Measurements from ENCODE around the gene SERPINB13.
"Not testable (repeated sequence)": the region's sequence is repeated elsewhere in the genome, so short reads cannot be mapped to it uniquely, and the experiment has no call there.

The SERPINB13 gene

DNA sequence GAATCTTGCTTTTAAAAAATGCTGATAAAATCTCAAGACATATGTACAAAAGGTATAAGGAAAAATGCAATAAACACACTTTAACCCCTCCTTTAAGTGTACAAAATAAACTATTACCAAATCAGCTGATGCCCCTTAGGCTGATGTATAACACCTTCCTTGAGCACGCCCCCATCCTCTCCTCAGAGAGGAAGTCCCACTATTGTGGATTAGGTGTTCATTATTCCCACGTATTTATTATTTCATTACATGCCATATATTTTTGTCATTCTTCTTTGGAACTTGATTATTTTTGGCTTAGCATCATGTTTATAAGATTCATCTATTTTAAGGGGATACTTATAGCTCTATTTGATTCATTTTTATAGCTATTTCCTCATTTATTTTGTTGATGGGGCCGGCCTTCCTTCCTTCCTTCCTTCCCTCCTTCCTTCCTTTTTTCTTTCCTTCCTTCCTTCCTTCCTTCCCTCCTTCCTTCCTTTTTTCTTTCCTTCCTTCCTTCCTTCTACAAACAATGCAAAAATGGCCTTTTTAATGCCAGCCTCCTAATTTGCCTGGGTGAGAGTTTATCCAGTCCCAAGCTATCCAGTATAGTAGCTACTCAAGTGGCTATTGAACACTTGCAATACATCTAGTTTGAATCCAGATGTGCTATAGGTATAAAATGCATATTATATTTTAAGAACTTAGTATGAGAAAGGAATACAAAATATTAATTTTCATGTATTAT, 4.0 kb downstream of the SERPINB13 start:
- no peak for DNase-seq

DNA sequence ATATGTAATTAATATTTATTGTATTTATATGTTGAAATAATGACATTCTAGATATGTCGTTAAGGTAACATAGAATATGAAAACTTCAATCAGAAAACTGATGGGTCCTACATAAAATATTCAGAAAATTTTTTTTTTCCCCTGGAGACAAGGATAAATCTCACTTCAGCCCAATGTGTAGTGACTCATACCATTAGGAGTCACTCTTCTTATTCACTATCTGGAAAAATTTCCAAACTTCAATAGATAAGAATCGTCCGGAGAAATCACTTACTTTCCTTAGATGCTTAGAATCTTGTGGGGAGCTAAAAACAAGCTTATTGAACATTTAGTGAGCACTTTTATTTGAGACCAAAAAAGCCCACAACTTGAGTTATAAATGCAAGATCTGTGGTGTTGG, 4.6 kb downstream of the SERPINB13 start:
- DNase-seq, result no peak

DNA sequence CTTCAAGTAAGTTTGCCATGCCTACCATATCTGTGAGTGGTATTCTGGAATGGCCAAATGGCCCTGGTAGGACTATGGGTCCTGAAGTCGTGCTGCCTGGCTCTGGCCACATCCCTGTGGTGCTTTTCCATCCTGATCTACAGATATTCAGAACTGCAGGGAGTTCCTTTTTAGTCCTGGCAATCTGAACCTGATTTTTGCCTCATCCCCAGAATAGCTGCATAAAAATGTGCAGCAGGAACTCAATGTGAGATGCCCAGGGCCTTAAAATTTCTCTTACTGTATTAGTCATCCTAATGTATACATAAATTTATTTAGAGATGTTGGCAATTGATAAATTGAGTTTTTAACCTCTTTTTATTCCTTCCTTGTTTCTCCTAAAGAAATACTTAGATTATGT, 5.3 kb downstream of the SERPINB13 start:
- no peak for DNase-seq

DNA sequence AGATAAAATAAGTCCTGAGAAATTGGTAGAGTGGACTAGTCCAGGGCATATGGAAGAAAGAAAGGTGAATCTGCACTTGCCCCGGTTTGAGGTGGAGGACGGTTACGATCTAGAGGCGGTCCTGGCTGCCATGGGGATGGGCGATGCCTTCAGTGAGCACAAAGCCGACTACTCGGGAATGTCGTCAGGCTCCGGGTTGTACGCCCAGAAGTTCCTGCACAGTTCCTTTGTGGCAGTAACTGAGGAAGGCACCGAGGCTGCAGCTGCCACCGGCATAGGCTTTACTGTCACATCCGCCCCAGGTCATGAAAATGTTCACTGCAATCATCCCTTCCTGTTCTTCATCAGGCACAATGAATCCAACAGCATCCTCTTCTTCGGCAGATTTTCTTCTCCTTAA, 9.8 kb downstream of the SERPINB13 start:
- DNase-seq, result no peak

DNA sequence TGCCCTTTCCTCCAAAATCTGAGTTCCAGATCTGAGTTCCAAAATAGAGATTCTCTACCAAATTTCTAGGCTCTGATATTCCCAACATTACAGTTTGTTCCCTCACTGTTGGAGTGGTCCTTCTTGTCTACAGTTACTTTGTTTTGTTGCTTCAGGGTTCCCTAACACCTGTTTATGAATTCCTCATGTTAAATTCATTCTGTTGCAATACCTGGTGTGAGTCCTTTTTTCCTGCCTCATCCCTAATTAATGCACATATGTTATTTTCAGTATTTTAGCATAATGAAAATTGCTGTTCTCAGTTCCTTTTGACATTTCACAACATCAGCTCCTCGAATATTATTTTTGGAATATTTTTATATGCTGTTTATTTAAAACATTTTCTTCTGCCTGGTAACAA, 16.2 kb downstream of the SERPINB13 start:
- DNase-seq, result no peak

DNA sequence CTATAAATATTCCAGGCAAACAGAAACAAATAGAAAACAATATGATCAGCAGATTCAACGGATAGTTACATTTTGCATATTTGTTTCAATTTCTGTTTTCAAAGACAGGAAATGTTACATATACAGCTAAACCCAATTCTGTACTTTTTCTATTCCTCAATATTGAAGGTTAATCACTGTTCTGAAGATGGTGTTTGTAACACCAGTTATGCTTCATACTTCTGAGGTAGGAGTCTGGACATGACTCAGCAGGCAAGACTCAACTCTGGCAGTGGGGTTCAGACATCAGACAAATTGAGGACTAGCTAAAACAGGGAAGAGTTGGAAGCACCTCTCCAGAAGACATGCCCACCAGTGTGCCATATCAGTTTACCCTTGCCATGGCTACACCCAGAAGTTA, 16.6 kb downstream of the SERPINB13 start:
- no peak for DNase-seq

DNA sequence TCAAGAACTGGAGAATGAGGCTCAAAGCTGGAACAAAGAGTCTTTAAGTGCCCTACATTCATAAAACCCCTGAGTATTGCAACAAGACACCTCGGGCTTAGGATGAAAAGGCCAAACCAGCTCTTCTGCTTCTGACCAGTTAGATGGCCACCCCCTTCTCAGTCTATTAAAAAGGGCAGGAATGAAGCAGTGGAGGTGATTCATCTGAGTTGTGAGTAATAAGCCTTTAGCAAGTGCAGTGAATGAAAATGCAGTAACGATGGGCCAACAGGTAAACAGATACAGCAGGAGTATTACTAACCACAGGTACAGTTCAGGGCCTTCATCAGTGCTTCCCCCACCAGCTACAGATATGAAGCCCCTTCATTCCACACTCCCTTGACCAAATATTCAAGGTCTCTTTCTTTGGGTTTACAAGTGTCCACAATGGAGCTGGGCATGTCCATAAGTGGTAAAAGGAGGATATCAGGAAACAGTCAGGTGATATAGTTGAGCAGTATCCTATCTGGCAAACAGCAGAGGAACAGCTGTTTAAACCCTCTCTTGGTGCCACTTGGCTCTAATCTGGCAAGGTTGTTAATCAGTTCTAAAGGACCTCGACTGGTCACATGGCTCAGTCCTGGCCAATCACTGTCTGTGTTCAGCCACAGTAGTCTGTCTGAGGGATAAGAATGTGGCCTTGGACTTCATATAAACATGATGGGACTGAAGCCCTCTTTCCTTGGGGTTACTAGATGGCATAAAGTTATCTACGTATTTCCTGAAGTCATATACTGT, 17.8 kb downstream of the SERPINB13 start:
- DNase-seq, result no peak

DNA sequence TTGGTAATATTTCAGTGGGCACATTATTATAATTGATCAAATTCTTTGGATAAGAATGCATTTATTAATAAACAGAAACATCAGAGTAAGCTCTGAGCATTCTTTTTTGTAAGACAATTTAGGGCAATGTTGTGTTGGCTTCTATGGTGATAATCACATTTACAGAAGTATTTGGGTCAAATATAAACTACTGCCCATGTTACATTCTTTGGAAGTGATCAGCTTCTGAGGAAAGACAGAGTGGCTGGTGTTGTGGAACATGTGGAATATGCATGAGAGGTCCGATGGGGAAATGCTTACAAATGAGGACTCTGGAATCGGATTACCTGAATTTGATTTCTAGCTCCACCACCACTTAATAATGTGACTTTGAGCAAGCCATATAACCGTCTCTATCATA, 19.4 kb downstream of the SERPINB13 start:
- no peak for DNase-seq

DNA sequence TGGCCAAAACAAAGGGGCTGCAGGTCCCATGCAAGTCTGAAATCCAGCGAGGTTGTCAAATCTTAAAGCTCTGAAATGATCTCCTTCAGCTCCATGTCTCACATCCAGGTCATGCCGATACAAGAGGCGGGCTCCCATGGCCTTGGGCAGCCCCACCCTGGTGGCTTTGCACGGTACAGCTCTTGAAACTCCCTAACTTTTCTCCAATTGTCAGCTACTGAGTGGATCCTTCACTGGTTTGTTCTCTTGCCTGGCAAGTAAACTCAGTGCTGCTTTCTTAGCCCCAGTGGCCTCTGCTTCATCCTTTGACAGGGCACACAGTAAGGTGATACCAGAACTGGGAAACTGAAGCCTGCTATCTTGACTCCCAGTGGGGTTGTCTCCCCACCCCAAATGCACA, 26.3 kb downstream of the SERPINB13 start:
- no peak for DNase-seq

DNA sequence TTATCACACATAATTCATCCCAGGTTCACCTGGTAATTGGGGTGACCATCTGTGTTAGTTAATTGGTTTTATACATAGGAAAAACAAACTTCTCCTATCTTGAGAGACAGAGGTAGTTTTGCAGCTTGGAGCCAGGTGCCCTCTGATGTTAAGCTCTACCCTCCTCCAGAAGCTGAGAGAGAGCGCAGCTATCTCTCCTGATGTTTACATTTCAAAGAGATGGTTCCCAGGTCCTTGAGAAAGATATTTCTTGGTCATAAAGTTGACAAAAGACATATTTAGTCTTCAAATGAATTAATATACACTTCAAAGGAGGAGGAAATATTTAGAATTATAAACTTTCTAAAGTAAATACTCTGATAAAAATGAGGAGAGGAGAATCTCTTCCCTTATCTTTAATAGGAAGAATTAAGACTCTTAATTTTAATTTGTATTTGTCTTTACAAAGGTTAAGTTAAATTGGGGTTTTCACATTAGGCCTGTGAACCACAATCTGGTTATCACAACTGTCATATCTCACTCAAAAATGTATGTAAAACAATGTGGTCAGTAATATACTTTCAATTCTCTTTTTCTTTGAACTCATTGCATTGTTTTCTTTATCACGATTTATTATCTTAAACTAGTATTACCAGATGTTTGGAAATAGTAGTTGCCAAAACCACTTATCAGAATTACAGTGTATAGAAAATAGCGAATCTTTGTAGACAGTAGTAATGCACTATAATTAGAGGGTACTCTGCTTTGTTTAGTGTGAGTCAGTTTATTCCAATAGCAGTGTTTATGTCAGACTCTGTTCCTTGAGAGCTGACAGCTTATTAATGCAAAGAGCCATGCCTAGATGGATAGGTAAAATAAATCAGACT, 30.1 kb downstream of the SERPINB13 start:
- DNase-seq, result no peak

DNA sequence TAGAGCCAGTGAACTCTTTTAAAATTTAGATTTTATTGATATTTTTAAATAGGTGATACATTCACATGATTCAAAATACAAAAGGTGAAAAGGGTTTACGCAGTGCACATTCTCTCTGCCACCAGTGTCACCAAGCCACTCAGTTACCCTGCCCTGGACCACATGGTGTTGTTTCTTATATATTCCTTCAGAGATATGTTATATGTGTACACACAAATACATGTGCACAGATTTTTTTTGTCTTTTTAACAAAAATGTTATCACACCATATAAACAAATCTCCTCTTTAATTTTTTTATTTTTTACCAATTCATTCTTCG, 30.7 kb downstream of the SERPINB13 start:
- no peak for DNase-seq

DNA sequence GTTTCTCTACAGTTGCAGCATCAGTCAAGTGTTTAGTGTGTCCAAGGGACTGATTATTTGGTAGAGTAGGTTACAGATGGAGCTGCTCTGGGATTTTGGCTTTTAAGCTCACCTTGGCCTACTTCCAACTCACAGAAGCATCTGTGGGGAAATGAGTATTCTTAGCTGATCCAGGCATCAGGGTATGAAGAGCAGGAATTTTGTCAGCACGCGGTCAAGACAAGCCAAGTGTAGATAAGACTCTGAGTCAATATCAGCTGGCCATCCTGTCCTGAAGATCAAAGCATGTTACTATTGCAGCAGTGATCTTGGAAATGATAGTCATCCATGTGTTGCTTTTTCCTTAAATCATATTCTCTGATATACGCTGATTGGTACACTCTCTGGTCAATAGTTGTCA, 32.5 kb downstream of the SERPINB13 start:
- no peak for DNase-seq

DNA sequence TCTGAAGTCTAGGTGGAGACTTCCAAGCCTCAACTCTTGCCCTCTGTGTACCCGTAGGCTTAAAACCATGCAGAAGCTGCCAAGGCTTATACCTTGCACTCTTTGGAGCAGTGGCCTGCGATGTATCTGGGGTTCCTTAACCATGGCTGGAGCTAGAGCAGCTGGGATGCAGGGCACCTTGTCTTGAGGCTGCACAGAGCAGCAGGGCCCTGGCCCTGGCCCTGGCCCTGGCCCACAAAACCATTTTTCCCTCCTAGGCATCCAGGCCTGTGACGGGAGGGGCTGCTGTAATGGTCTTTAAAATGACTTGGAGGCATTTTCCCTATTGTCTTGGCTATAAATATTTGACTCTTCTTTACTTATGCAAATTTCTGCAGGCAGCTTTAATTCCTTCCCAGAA, 37.7 kb downstream of the SERPINB13 start:
- DNase-seq, result no peak

DNA sequence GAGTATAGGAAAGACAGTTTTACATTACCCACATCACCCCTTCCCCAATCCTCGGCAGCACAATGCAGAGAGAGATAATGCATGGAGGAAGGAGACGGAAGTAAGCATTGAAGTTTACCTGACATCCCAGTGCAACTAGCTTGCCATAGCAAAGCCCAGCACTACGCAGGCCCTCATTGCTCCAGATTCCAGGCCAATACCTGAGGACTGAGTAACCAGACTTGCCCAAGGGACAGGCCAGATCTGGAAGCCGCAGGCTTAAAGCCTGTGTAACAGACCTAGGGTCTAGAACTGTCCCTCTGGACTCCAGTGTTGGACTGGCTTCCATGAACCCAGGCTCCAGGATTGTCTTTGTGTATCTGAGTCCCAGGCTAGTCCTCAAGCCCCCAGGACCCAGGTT, 39.3 kb downstream of the SERPINB13 start:
- no peak for DNase-seq

DNA sequence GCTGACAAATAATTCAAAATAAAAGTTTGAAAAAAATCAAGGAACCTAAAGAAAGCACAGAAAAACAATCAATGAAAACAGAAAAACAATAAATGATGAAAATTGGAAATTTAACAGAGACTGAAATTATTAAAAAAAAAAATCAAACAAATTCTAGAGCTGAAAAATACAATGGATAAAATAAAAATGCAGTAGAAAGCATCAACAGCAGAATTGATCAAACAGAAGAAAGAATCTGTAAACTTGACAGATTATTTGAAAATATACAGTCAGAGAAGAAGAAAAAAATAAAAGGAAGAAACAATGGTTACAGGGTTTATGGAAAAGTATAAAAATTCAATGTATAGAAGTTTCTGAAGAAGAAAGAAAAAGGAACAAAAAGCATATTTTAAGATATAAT, 40.7 kb downstream of the SERPINB13 start:
- no peak for DNase-seq

DNA sequence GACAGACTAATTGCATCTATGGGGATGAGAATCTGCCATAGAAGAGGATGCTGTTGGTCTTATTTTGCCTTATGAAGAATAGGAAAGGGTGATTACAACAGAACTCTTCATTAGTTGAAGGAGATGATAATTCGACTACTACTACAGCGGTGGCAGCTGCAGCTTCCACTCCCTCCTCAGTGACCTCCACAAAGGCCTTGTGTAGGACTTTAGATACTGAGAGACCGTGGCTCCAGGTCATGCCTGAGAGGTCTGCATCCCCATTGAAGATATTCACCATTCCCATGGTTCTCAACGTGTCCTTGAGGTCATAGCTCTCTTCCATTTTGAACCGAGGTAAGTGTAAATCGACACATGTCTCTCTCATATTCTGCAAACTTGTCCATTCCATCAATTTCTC, 50.6 kb downstream of the SERPINB13 start:
- DNase-seq, result no peak

DNA sequence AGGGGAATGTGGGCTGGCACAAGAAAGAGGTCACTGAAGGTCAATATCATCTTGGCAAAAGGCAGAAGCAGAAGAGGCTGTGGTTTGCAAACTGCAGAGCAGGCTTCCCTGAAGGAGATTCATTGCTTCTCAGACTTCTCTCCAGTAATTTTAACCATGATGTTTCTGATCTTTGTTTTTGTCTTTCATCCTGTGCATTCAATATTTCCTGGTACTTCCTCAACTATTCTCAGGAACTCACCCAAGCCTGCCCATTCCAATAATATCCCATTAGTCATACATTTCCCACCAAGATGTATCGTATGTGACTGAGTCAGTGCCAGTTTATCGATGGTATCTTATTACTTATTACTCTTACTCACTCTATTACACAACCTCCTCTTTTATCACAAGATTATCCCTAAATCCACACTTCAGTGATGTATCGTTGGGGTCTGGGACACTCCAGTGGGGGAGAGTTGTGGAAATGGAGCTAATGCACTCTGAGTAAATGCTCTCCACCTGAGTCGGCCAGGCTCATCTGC, 54.1 kb downstream of the SERPINB13 start:
- not testable (repeated sequence) for DNase-seq

DNA sequence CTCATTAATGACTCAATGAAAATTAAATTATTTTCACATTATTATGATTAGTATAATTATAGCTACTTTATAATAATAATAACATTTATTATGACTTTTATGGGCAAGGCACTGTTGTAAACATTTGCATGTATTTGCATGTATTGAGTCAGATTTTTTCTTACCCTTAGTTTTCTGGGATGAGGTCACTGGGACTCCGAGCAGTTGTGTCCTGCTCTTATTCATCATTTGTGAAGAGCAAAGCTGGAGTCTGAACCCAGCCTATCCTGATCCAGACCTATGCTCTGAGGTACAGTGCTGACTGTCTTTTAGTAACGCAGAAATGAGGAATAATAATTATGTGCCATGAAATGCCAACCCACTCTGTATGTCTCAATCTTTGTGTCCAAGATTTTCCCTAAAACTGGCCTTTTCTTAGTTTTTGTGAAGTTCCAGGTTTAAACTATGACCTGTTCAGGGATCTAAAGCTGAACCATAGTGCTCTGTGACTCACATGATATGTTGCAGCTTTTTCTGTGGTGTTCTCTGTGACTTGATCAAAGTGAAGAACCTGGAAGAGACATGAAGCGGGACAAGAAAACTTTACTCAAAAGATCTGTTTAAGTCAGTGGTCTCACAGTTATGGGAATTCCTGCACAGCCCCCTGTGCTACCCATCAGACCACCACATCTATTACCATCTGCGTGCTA, 55.7 kb downstream of the SERPINB13 start:
- DNase-seq, result not testable (repeated sequence)

DNA sequence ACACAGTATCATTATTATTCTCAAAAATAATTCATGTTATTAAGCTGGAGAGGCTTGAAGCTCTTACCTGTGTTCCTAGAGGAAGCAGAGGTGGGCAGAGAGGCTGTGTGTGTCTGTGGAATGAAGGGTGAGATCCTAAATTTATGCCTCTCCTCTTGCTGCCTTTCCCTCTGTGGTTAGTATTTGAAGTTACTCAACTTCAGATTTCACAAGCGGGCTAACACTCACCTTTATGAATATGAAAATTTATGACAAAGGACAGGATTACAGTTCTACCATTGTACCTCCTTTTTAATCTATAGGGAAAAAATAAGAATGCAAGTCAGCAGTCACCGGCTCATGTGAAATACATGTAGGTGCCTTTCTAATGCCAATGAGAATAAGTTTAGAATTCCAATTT, 57.0 kb downstream of the SERPINB13 start, which contains the start of gene SERPINB4:
Gene SERPINB4 (minus strand): TSS at position 115 of the 400 bp plus-strand sequence. CDS start 679 bp downstream, outside the sequence.
- DNase-seq, result not testable (repeated sequence)

DNA sequence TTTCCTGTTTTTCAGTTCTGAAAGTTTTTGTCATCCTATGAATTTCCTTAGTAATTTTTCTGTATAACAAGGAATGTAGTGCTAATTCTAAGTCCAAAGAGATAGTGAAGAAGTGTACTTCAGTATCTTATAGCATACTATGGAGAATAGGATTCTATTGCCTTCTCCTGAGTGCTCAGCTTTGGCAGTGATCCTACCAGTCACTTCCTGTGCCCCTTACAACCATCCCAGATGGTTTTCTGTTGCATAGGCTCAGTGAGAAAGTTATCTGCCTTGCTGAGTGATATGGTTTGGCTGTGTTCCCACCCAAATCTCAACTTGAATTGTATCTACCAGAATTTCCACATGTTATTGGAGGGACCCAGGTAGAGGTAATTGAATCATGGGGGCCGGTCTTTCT, 57.6 kb downstream of the SERPINB13 start:
- DNase-seq, result not testable (repeated sequence)

DNA sequence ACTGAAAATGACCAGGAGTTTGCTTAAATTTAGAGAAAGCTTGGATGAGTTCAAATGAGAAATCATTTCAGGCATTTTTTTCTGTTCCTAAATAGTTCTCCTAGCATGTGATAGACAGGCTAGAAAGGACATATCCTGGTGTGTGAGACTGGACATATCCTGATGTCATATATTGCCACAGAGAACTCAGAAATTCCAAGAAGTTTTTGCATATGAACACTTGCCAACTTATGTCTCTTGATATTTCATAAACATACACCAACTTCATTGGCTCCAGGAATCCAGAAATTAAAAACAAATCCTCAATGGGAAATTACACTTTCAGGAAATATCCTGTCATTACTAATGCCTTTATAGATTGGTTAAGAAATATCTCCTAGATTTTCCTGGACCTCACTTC, 59.8 kb downstream of the SERPINB13 start:
- DNase-seq, result no peak

DNA sequence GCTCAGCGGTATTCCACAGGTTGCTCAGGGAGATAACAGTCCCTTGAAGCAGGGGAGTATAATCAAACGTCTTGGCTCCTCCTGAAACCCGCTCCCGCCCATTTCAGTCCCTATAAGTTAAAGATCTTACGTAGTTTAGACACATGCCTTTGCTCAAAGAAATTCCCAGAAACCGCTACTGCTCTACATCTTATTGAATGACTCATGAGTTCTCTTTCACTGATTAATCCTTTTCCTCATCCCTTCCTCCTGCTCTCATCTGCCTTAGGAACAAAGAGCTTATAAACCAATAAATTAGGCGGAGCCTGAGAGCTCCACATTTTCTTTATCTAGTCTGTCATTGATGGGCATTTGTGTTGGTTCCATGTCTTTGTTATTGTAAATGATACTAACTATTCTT, 61.1 kb downstream of the SERPINB13 start:
- no peak for DNase-seq
